ENCODE measurements around the gene BEST4. TPM values are rescaled to one million over a fixed set of nuclear protein-coding genes. Genes with fewer than 3 reads are reported as not detected.

The BEST4 gene
- total and polyA plus RNA-seq, 2 of the 8 experiments (the other 6 are each of a cell fraction or from before 2014, with no cell fraction given): 0.76 to 1.4 TPM

DNA sequence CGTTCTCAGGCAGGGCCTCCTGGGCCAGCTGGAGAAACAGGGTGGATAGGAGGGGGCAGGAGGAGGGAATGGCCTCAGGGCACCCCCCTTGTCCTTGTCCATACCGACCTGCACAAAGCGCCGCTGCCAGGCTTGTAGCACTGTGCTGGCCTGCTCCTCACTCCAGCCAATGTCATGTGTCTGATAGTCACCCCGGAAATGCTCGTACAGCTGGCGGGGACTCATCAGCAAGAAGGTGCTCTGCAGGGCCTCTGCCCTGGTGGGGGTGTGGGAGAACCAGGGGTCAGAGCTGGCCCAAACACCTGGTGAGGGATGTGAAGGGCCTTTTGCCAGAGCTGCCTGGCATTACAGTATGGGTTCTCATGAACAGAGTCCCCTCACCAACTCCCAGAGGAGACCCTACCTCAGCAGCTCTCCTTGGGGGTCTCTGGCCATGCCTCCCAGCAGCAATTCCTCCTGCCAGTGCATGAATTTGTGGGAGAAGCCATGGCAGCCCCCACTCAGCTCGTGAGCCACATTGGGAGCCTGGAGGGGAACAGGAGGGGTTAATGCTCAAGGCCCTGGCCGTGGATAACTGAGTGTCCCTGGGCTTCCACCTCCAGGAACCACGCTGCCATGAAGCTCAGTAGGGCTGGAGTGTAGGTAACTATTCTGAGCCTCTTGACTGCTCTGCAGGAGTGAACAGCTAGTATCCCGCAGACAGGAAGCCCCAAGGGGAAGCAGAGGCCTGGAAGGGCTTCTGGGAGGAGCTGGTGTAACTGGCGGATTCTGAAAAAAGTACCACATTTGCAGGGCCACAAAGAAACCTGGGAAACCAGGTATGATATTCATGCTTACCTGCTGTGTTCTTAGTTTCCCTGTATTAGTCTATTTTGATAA lies 41.8 kb upstream of the BEST4 start:
- no peaks in the 10 kb centered on the region for H4K20me1 ChIP-seq (replicated peaks in 1 of 2; ENCODE audit: control insufficient read depth in 1 of 2, insufficient read depth in 2 of 2, low read length in 2 of 2)
- no peak overlapping the region for H2BK15ac ChIP-seq (ENCODE audit: low read length)
- no peaks in the 10 kb centered on the region for H3K79me2 ChIP-seq (ENCODE audit: control insufficient read depth in 1 of 2, insufficient read depth in 2 of 2, low read length in 2 of 2)
- H3K14ac ChIP-seq (ENCODE audit: insufficient read length): no peak overlapping the region
- no peaks in the 10 kb centered on the region for H3K79me1 ChIP-seq (ENCODE audit: low read depth, low read length)
- H3K4me3 ChIP-seq (ENCODE audit: extremely low read depth in 1 of 4, insufficient read depth in 2 of 4, low read depth in 3 of 4, low read length in 4 of 4): no peak overlapping the region
- peak overlapping the region; percentile 27 for H4K91ac ChIP-seq (replicated peaks; ENCODE audit: insufficient read length, low read length)
- ChIA-PET CTCF (ENCODE audit: partially characterized antibody) (interaction anchor here (0.5 to 5.9 kb wide), 16 partner anchors 8 to 1714 kb away, joined by 3 to 36 read pairs (median 4); partner anchors contain the start of genes BEST4, HECTD3, PTCH2 and UROD), POLR2A (ENCODE audit: partially characterized antibody) (interaction anchor here (0.5 to 7.7 kb wide), 12 partner anchors 10 to 754 kb away, joined by 3 to 128 read pairs (median 5); partner anchors contain the start of genes BTBD19, HECTD3, NASP and PLK3)
- H3K4ac ChIP-seq (replicated peaks; ENCODE audit: insufficient read length, low read depth, low read length): no peak overlapping the region
- H2BK5ac ChIP-seq (ENCODE audit: low read depth, low read length): no peak overlapping the region; the same call in 1 of the 2 replicates
- FAIRE-seq (no peak), DNase-seq (ENCODE audit: low read depth in 1 of 2, low spot score in 2 of 2) (no peak)
- no peak overlapping the region for H4K5ac ChIP-seq (ENCODE audit: insufficient read length, low read depth, low read length)
- H2AFZ ChIP-seq (ENCODE audit: low read length): no peak overlapping the region
- H2BK12ac ChIP-seq (ENCODE audit: low read depth, low read length): no peak overlapping the region
- peaks cover 0 to 12% (median 4%) of the 10 kb centered on the region in 4 experiments; a peak in 6 of 7 replicates for H3K4me1 ChIP-seq (replicated peaks in 1 of 4; ENCODE audit: control insufficient read depth in 3 of 4, insufficient read depth in 4 of 4, low read length in 3 of 4)
- no peaks in the 10 kb centered on the region for H3K36me3 ChIP-seq (ENCODE audit: control insufficient read depth in 2 of 4, insufficient read depth in 4 of 4, low read length in 3 of 4)
- H2BK120ac ChIP-seq (replicated peaks; ENCODE audit: low read depth, low read length): peak overlapping the region; percentile 54
- no peak overlapping the region for H3K56ac ChIP-seq (replicated peaks; ENCODE audit: insufficient read length, low read depth, low read length)
- no peak overlapping the region for H3K4me2 ChIP-seq (ENCODE audit: insufficient read depth in 1 of 2, low read depth in 2 of 2, low read length in 2 of 2)
- no peaks in the 10 kb centered on the region for H3K27me3 ChIP-seq (replicated peaks in 1 of 4; ENCODE audit: control insufficient read depth in 3 of 4, extremely low read depth in 1 of 4, insufficient read depth in 3 of 4, low read length in 3 of 4)
- H3K27ac ChIP-seq (ENCODE audit: low read depth, low read length): no peak overlapping the region
- H3K18ac ChIP-seq (ENCODE audit: extremely low read depth, low read length): no peak overlapping the region
- 0 out of 2 replicates have a peak overlapping the region, but pooled peaks have one; percentile 32 for H2BK20ac ChIP-seq (ENCODE audit: low read length)
- no peak overlapping the region; a peak in 1 of 7 replicates for H3K9ac ChIP-seq (replicated peaks in 1 of 4; ENCODE audit: extremely low read depth in 1 of 4, low read depth in 3 of 4, low read length in 3 of 4)
- H3K9me3 ChIP-seq (ENCODE audit: insufficient read depth in 2 of 2, low read depth in 1 of 2, low read length in 1 of 2): no peaks in the 10 kb centered on the region
- no peak overlapping the region for H2AK5ac ChIP-seq (ENCODE audit: low read depth, low read length)
- H3K23me2 ChIP-seq (ENCODE audit: low read depth, low read length): no peaks in the 10 kb centered on the region
- no peak overlapping the region for H3K23ac ChIP-seq (ENCODE audit: insufficient read length)
- no peak overlapping the region for H4K8ac ChIP-seq (ENCODE audit: extremely low read depth, insufficient read depth, low read length)
- 89% methylated on average over 12 of the region's 12 CpGs; no CpG with 5 or more reads in 1 of the 2 experiments for WGBS, 2 experiments (ENCODE audit: extremely low coverage in 1 of 2, insufficient coverage in 1 of 2, insufficient read length in 1 of 2, insufficient replicate concordance in 2 of 2, low coverage in 1 of 2, low lambda C conversion rate in 2 of 2, missing lambda C conversion rate in 1 of 2)
- TF ChIP-seq RXRA (IDR thresholded peaks at IDR 0.05; ENCODE audit: insufficient read depth, low read depth, low read length) (no peak), RNF2 (IDR thresholded peaks at IDR 0.05; ENCODE audit: borderline replicate concordance, low read depth, low read length, missing control alignments, poor library complexity, severe bottlenecking) (no peak), TEAD4 (IDR thresholded peaks at IDR 0.05; ENCODE audit: low read depth, low read length) (no peak), SUZ12 (IDR thresholded peaks at IDR 0.05; ENCODE audit: low read length) (no peak), CEBPB (IDR thresholded peaks at IDR 0.05; ENCODE audit: low read depth, low read length) (no peak), NRF1 (IDR thresholded peaks at IDR 0.05; ENCODE audit: low read depth, low read length) (no peak), SP4 (IDR thresholded peaks at IDR 0.05; ENCODE audit: low read length) (no peak), CHD1 (IDR thresholded peaks at IDR 0.05; ENCODE audit: low read depth, low read length) (no peak), FOSL1 (IDR thresholded peaks at IDR 0.05; ENCODE audit: insufficient read depth, low read depth, low read length) (no peak), TAF1 (IDR thresholded peaks at IDR 0.05; ENCODE audit: low read depth, low read length) (no peak), RBBP5 (IDR thresholded peaks at IDR 0.05; ENCODE audit: borderline replicate concordance, low read depth, low read length) (no peak)
